ENCODE results near the gene NDUFA12.
A peak's percentile ranks its signal among the peaks of the same experiment; 100 is the strongest.
"Not testable (repeated sequence)": the region's sequence is repeated elsewhere in the genome, so short reads cannot be mapped to it uniquely, and the experiment has no call there.

Gene NDUFA12

DNA sequence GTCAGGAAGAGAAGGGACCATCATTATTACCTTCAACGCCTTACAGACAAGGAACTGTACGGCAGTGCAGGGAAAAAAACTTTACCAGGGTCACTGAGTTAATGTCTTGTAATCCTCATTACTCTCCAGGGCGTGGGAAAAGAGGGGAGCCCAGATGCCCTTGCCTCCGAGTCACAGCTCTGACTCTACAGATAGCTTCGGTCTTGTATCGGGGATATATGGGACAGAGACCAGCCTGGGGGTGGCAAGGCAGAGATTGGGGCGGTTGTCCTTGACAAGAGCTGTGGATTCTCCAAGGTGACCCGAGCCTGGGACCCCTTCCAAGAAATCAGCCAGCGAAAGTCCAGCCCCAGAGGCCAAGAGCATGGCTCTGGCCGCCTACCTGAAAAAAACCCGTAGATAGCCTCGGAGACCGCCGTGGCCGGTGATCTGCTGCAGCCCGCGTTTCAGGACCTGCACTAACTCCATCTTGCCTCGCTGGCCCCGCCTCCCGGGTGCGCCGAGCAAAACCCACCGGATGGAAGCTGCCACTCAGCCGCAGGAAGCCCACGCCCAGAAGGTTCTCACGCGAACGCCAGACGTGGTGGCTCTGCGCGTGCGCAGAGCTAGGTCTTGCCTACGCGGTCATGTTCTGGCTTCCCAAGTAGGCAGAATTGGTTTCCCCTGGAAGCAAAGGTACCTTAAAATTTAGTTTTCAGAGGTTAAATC, at the start of gene NDUFA12:
Gene NDUFA12 (minus strand): TSS at position 485 of the 708 bp plus-strand sequence. CDS start 17 bp downstream, at position 468.
- peak; percentile 84 for DNase-seq

DNA sequence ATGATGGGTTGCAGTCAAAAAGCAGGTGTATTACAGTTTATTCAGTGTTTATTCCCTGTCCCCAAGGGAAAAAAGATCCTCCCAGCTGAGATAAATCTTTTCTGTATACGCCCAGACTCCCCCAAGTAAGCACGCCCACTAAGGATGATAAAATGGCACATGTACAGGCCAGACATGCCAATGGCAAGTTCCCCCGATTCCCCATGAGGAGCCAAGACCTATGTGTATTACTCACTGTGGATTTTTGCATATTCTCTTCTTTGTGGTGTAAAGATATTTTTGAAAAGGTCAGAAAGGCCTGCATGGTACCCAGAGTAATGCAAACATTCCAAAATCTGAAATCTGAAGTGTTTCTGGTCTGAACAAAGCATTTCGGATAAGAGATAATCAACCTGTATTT, 47.7 kb upstream of the NDUFA12 start:
- DNase-seq: no peak

DNA sequence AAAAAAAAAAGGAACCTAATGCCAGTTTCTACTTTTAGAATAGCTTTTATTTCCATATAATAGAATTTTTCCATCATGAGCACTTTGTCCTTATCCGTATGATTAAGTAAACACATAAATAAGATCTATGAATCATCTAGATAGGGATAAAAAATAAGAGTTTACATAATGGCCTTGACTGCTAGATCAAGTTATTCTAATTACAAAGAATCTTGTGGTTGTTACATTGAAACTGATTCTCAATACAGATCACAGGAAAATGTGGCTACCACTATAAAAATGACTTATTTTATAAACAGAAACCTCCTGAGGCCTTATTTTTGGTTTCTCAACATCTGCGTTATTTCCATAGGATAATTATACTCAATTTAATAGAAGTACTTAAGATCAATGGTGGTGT, 34.4 kb upstream of the NDUFA12 start:
- DNase-seq: no peak

DNA sequence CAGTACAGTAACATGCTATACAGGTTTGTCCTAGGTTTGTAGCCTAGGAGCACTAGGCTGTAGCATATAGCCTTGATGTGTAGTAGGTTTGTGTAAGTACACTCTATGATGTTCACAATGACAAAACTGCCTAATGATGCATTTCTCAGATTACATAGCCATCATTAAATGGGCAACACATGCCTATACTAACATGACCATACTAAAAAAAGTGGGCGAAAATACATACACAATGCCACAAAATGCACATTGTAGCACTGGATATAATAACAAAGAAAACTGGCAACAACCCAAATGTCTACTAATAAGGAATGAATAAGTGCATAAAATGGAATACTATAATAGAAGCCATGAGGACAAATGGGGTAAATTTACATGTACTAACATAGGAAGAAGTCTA, 31.3 kb upstream of the NDUFA12 start:
- no peak for DNase-seq

DNA sequence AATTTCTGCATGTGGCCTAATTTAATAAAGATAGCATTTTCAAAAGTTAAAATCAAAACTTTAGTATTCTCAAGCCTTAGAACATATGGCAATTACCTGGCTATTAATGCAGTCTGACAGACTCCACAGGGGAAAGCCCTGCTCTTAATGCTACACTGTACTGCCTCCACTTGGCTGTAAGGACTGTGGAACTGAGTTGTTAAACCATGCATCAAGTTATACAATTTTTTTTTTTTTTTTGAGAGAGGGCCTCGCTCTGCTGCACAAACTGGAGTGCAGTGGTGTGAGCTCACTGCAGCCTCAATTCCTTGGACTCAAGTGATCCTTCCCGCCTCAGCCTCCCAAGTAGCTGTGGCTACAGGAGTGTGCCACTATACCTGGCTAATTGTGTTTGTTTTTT, 19.0 kb upstream of the NDUFA12 start:
- DNase-seq: no peak

DNA sequence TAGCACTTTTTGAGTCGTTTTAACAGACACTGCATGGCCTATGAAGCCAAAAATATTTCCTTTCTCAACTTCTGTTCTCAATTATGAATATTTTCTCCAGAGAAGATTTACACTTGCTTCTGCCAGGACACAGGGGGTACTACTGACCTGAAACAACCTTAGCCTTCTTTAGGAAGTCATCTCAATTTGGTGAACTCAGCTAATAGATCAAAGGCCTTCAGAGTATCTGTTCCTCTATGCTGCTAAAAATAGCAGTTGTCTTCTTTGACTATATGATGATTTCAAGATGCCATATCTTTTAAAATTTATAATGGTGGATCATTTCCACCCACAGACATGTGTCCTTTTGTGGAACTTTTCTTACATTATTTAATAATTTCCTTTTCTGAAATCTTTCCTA, 14.0 kb upstream of the NDUFA12 start:
- no peak for DNase-seq

DNA sequence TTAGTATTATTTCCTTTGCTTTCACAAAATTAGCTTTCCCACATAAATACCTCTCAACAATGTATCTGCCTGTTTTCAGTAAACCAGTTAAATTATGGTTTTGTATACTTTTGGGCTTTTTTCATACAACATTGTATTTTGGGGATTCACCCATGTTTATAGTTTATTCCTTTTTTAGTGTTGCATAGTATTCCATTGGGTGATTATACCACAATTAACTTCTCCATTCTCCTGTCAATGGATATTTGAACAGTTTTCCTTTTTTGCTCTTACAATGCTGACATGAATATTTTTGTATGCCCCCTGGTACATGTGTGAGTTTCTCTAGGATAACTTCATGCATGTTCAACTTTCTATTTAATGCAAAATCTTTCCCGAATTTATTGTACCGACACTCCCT, 12.6 kb upstream of the NDUFA12 start:
- DNase-seq: no peak

DNA sequence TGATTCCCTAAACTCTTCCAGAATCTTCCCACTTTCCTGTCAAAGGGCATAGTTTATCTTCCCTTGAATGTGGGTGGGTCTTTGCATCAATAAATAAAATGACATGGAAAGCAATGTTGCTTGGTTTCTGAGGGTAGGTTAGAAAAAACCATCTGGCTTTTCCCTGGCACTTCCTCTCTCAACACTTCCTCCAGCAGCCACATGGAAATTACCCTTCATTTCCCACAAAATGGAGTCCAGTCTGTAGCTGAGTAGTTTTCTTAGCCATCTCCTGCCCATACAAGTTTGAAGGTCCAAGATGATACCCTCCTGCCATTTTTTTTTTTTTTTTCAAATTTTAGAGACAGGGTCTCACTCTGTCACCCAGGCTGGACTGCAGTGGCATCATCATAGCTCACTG, 11.1 kb upstream of the NDUFA12 start:
- no peak for DNase-seq

DNA sequence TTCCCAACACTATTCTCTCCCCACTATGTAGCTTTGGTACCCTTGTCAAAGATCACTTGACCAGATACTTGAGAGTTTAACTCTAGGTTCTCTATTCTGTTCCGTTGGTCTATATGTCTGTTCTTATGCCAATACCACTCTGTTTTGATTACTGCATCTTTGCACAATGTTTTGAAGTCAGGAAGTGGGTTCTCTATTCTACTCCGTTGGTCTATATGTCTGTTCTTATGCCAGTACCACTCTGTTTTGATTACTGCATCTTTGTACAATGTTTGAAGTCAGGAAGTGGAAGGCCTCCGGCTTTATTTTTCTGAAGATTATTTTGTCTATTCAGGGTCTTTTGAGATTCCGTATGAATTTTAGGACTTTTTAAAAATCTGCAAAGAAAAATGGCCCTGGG, 2.7 kb upstream of the NDUFA12 start:
- DNase-seq: no peak

DNA sequence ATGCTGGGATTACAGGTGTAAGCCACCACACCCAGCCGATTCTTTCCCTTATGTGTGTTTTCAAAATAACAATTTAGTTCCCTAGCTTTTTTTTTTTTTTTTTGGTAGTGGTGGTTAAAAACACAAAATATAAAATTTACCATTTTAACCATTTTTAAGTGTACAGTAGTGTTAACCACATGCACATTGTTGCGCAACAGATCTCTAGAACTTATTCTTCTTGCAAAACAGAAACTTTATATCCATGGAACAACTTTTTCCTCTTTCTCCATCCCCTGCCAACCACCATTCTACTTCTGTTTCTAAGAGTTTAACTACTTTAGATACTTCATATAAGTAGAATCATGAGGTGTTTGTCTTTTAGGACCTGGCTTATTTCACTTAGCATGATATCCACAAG, 1.1 kb upstream of the NDUFA12 start:
- DNase-seq: peak; percentile 53

DNA sequence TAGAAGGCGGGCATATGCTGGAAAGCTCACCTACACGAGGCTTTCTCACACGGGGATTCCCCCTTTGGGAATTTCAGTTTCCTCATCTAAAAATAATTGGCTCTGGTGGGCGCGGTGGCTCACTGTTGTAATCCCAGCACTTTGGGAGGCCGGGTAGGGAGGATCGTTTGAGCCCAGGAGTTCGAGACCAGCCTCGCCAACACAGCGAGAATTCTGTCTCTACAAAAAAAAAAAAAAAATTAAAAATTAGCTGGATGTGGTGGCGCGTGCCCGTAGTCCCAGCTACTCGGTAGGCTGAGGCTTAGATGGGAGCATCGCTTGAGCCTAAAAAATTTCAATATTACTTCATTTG, 400 bp upstream of the NDUFA12 start:
- DNase-seq: no peak

DNA sequence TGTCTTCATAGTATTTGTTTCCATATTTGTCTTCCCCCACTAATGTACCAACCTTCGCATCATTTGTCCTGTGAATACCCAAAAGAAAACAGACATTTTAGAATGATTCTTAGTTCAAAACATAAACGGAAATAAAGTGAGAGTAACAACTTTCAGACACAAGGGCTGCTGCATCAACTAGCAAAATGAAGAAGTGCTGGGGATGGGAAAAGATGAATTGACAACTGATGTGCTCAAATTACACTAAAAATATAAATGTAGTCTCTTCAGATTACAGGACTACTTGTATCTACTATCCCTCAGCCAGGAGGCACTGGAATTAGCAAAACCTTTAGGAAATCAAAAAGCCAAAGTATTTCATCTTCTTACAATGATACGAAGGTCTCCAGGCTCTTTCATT, 743 bp downstream of the NDUFA12 start:
- no peak for DNase-seq

DNA sequence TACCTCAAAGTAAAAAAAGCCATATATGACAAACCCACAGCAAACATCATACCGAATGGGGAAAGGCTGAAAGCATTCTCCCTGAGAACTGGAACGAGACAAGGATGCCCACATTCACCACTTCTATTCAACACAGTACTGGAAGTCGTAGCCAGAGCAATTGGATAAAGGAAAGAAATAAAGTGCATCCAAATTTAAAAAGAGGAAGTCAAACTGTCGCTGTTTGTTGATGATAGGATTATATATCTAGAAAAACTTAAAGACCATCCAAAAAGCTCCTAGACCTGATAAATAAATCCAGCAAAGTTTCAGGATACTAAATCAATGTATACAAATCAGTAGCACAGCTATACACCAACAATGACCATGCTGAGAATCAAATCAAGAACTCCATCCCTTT, 5.2 kb downstream of the NDUFA12 start:
- DNase-seq: no peak

DNA sequence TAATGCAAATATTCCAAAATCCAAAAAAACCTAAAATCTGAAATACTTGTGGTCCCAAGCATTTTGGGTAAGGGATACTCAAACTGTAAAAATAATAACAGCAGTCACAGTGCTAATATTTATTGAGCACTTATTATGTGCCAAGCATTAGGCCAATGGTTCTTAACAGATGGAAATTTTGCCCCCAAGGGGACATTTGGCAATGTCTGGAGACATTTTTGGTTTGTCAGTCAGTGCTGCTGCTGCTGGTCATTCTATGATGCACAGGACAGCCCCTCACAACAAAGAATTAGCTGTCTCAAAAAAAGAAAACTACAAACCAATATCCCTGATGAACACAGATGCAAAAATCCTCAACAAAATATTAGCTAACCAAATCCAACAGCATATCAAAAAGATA, 5.8 kb downstream of the NDUFA12 start:
- DNase-seq: no peak

DNA sequence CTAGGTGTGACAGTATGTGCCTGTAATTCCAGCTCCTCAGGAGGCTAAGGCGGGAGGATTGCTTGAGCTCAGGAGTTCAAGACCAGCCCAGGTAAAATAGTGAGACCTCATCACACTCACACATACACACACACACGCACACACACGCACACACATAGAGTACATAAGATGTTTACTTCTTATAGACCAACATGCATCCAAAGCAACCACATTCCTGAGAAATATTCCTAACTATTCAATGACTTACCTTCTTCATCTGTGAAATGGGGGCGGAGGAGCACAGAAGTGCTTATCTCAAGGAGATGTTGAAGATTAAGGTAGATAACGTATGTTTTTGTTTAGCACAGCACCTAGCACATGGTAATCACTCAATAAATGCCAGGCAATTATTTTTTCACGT, 6.4 kb downstream of the NDUFA12 start:
- DNase-seq: no peak

DNA sequence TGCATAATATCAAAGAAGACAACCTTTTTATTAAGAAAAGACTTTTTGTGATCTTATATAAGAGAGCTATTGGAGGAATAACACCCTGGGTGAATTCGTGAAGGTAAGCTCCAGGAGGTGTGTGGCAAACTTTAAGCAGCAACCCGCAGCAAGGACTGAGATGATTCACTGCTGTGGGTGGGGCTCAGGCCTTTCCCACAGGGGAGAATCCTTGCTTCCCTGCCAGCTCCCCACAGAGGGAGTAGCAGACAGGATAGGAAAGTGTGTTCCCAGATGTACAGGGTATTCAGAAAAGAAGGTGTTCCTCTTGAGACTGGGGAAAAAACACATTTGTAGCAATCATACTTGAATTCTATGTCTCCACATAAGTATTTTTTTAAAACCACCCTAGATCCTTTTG, 9.2 kb downstream of the NDUFA12 start:
- no peak for DNase-seq

DNA sequence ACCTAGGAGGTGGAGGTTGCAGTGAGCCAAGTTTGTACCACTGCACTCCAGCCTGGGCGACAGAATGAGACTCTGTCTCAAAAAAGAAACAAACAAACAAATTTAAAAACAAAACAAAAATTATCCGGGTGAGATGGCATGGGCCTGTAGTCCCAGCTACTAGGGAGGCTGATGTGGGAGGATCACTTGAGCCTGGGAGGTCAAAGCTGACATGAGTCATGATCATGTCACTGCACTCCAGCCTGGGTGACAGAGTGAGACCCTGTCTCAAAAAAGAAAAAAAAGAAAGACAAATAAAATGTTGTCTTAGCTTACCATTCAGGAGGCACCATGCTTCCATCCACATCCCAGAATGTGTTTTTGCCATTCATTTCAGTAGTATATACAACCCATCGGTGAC, 9.6 kb downstream of the NDUFA12 start:
- DNase-seq: not testable (repeated sequence)

DNA sequence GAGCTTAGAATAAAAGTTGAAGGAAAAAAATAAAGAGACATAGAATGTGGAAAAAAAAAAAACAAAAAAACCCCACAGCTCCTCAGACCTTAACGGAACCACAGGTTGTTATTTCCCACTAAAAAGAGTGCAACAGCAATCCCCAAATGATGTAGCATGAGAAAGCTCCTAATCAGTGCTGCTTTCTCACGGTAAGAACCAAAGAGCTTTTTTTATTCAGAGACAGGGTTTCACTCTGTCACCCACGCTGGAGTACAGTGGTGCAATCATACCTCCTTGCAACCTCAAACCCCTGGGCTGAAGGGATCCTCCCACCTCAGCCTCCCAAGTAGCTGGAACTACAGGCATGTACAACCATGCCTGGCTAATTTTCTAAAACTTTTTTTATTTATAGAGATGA, 13.3 kb downstream of the NDUFA12 start:
- DNase-seq: no peak

DNA sequence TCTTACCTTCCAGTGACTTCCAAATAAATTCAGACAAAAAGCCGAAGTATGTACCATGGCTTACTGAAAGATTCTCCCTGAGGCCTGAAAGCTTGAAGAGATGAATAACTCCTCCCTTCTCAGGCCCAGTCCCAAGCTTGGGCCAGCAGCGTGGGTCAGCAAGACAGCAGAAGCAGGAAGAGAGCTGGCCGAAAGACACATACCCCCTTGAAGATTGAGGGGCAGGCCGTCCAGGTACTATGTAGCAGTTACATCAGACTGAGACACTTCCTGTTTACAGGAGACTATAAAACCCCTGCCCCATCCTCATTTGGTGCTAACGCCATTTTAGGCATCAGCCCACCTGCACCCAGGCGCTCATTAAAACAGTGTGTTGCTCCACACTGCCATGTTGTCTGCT, 15.0 kb downstream of the NDUFA12 start:
- DNase-seq: no peak

DNA sequence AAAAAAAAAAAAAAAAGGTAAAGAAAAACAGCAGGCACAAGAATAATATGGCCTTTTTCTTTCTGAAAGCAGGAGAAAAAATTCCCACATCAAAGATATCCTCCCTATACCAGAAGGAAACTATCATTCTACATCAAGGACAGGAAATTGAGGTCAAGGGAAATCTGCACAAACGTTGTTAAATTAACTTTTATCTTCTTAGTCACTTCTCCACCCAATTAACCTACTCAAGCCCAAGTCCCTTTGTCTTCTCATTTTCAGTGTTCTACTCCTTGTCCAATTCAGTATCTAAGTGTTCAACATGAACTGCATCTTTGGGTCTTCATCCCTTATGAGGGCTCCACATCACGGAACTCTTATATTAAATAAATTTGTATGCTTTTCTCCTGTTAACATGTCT, 15.7 kb downstream of the NDUFA12 start:
- no peak for DNase-seq

DNA sequence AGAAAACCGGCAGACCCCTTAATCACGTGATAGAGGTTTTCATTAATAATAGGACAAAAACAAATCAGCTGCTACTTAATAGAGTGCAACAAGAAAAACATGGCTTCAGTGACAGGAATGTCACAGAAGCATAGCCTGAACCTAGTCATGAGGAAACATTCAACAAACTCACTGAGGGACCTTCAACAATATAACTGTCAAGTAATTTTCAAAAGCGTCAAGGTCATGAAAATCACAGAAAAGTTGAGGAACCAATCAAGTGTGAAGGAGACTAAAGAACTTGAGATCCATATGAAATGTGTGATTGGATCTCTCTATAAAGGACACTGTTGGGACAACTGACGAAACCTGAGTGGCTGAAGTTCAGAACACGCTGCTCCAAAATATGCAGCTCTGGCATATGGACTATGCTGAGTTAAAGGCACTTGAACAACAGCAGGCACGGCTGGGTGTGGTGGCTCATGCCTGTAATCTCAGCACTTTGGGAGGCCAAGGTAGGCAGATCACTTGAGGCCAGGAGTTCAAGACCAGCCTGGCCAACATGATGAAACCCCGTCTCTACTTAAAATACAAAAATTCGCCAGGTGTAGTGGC, 16.3 kb downstream of the NDUFA12 start:
- DNase-seq: no peak

DNA sequence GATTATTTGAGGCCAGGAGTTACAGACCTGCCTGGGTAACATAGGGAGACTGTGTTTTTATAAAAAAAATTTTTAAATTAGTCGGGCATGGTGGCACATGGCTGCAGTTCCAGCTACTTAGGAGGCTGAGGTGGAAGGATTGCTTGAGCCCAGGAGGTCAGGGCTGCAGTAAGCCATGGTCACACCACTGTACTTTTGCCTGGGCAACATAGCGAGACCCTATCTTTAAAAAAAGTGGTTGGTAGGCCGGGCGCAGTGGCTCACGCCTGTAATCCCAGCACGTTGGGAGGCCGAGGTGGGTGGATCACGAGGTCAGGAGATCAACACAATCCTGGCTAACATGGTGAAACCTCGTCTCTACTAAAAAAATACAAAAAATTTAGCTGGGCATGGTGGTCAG, 18.4 kb downstream of the NDUFA12 start:
- DNase-seq: not testable (repeated sequence)

DNA sequence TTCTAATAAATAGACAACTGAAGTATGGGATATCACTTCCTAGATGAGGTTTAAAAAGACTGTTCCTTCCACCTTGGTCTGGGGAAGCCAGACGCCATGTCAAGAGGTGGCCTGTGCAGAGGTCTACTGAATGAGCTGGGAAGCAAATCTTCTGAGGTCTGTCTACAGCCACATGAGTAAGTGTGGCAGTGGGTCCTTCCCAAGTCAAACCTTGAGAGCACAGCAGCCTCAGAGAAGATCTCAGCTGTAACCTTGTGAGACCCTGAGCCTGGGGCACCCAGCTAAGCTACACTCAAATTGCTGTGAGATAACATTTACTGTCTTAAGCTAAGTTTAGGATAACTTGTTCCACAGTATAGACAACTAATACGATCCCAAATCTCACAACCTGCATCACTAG, 20.2 kb downstream of the NDUFA12 start:
- DNase-seq: no peak

DNA sequence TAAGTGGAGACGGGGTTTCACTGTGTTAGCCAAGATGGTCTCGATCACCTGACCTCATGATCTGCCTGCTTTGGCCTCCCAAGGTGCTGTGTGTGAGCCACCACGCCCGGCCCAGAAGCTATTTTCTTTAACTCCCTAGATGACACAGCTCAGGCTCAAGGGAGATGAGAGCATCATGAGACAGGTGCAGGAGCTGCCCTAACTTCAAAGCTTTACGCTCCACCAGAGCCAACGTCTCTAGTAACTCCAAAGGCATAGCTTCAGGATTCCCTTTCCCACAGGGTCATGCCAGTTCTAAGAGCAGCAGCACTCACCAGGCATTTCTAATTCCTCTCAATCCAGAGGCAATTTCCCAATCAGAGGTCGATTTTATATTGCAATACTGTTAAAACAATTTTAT, 21.0 kb downstream of the NDUFA12 start:
- no peak for DNase-seq

DNA sequence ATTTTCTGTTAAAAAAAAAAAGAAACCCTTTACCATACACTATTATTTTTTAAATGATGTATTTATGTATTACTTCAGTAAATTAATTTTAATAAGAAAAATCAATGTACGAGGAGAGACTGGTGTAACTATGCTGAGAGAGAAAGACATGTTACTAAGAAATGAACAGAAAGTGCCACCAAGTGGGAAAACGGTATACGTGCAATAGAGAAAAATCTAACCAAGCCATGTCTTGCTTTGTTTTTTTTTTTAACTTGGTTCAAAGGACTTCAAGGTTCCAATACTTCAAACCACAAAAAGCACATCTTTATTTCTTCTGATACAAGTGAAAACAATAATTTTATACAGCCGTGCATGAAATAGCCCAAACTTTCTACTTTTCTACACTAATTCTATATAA, 22.9 kb downstream of the NDUFA12 start:
- no peak for DNase-seq

Data from GF-D8 (cell line).